Fibroblast of villous mesenchyme (primary cell): ENCODE results near the gene UCK1. TPM values are rescaled to one million over a fixed set of nuclear protein-coding genes. Genes with fewer than 3 reads are reported as not detected.

Experiments used
- DNase-seq: peaks from one replicate; pipeline ENCODE4 v3.0.0-alpha.2; 2010; ENCODE audit warnings: low read depth
- H3K4me3 ChIP-seq: 2 replicates; pipeline ENCODE4 v1.5.1; 2011; ENCODE audit warnings: low read depth, mild to moderate bottlenecking, low read length
- CTCF ChIP-seq: IDR thresholded peaks from 2 replicates; pipeline ENCODE4 v1.5.1; 2012; ENCODE audit warnings: low read depth, mild to moderate bottlenecking, low read length; ENCODE audit not compliant: insufficient read depth
- total RNA-seq: library from RNA; depleted of rRNA; stranded (reverse); fragments of >200 nt; gene quantifications from 2 replicates; pipeline ENCODE4 v1.2.3, GENCODE V29; 2012

Gene UCK1
- total RNA-seq, 1 donor: 28.5 TPM

- DNase-seq: no peak
- H3K4me3 ChIP-seq: no peak overlapping the region
- no peak for TF ChIP-seq CTCF
These were observed 17.9 kb downstream of the UCK1 start for GRCh38 chr9:131513177-131513576.

- TF ChIP-seq CTCF: no peak
- H3K4me3 ChIP-seq: no peak overlapping the region
- DNase-seq: no peak
These were observed 19.2 kb downstream of the UCK1 start for GRCh38 chr9:131511880-131512279.

- no peak overlapping the region for H3K4me3 ChIP-seq
- DNase-seq: no peak
- TF ChIP-seq CTCF: no peak
These were observed 19.6 kb downstream of the UCK1 start for GRCh38 chr9:131511416-131511815.

GRCh38 chr9:131505012-131505411 lies 26.1 kb downstream of the UCK1 start:
- no peak for TF ChIP-seq CTCF
- no peak overlapping the region for H3K4me3 ChIP-seq

GRCh38 chr9:131503626-131504465 lies 27.2 kb downstream of the UCK1 start:
- DNase-seq: peak; percentile 23
- peak overlapping the region; percentile 88 for H3K4me3 ChIP-seq
- no peak for TF ChIP-seq CTCF

More at GRCh38 chr9:131505012-131505411, 26.1 kb downstream of the UCK1 start:
- no peak for DNase-seq

- peak; percentile 77 for DNase-seq
- TF ChIP-seq CTCF: no peak
- H3K4me3 ChIP-seq: peak within 1 kb of the TSS; percentile 88
These were observed 28.1 kb downstream of the UCK1 start, which contains the start of gene POMT1 for GRCh38 chr9:131502781-131503625. Gene POMT1 (plus strand): TSS chr9:131502918. CDS start chr9:131504219, 1,301 bp downstream.
